Fibroblast of mammary gland (primary cell): Measurements from ENCODE around the gene PRPSAP1.

Experiments used
- DNase-seq: peaks from one replicate; pipeline ENCODE4 v3.0.0-alpha.2; 2010; ENCODE audit warnings: low read depth
- H3K4me3 ChIP-seq: 2 replicates; pipeline ENCODE4 v1.5.1; 2011; ENCODE audit warnings: low read depth, mild to moderate bottlenecking, low read length, moderate library complexity; ENCODE audit not compliant: control insufficient read depth
- CTCF ChIP-seq: conservative IDR thresholded peaks from 2 replicates; pipeline ENCODE4 v1.5.1; 2011; ENCODE audit warnings: low read depth, low read length, inconsistent platforms; ENCODE audit not compliant: control insufficient read depth, insufficient read depth

PRPSAP1 gene

DNA sequence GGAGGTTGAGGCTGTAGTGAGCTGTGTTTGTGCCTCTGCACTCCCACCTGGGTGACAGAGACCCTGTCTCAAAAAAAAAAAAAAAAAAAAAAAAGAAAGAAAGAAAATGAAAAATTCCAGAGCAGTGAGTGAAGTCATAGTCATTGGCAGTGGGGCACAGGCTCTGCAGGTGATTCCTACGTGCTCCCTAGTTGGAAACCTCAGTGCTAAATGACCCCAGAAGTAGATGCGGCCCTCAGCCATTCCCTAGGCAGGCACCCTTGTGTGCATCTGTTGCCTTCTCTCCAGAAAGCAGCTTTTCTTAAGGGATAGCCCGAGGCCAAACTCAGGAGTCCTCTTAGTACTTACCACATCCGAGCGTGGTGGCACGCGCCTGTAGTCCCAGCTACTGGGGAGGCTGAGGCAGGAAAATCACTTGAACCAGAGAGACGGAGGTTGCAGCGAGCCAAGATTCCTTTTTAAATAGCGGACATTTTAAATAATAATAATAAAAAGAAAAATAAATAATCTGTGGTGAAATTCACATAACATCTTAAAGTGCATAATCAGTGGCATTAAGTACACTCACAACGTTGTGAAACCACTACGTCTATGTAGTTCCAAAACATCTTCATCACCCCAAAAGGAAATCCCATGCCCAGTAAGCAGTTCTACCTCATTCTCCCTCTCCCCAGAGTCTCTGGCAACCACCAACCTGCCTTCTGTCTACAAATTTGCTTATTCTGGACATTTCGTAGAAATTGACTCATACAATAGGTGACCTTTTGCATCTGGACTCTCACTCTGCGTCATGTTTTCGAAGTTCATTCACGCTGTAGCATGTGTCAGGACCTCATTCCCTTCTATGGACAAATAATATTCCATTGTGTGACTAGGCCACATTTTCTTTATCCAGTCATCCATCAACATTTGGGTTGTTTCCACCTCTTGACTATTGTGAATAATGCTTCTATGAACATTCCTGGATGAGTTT is 18.2 kb upstream of the PRPSAP1 start:
- TF ChIP-seq CTCF = no peak
- DNase-seq = peak; percentile 100
- no peak overlapping the region for H3K4me3 ChIP-seq

GRCh38 chr17:76370261-76370993 is 16.7 kb upstream of the PRPSAP1 start:
- no peak overlapping the region for H3K4me3 ChIP-seq
- peak; percentile 60 for TF ChIP-seq CTCF

GRCh38 chr17:76369804-76370203 is 16.1 kb upstream of the PRPSAP1 start:
- peak; percentile 63 for DNase-seq
- no peak for TF ChIP-seq CTCF
- H3K4me3 ChIP-seq = no peak overlapping the region

More at GRCh38 chr17:76370261-76370993, 16.7 kb upstream of the PRPSAP1 start:
- DNase-seq = peak; percentile 99

GRCh38 chr17:76369379-76369778 is 15.7 kb upstream of the PRPSAP1 start:
- no peak overlapping the region for H3K4me3 ChIP-seq
- DNase-seq = no peak
- no peak for TF ChIP-seq CTCF

- peak; percentile 77 for DNase-seq
- no peak for TF ChIP-seq CTCF
- H3K4me3 ChIP-seq = no peak overlapping the region
Observed at GRCh38 chr17:76368545-76368944, 14.8 kb upstream of the PRPSAP1 start.

DNA sequence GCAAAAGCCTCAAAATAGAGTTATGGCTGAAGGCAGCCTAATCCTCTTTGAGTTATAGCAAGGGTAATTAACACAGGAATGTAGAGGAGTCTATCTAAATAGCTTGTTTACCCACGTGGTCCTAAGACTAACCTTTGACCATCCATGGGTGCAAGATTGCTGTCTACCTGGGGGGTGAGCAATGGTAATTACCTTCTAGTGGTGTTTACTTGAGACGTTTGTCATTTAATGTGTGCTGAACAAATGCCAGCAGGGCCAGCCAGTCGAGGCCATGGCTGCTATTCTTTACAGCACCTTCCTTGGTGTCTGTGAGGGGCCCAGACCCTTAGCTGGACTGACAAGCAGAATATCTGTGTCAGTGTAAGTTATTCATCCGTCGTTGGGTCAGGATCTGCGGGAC is 13.9 kb upstream of the PRPSAP1 start:
- TF ChIP-seq CTCF = no peak

More for the DNA sequence above, 13.9 kb upstream of the PRPSAP1 start:
- no peak for DNase-seq
- H3K4me3 ChIP-seq = no peak overlapping the region
